D341Med (cell line): ENCODE data around the gene BHLHE23.

Experiments used
- DNase-seq: peaks from one replicate; pipeline ENCODE4 v3.0.0; 2012; ENCODE audit warnings: low spot score

Gene BHLHE23

GRCh38 chr20:63025534-63026331 lies 19.0 kb upstream of the BHLHE23 start:
- no peak for DNase-seq

DNA sequence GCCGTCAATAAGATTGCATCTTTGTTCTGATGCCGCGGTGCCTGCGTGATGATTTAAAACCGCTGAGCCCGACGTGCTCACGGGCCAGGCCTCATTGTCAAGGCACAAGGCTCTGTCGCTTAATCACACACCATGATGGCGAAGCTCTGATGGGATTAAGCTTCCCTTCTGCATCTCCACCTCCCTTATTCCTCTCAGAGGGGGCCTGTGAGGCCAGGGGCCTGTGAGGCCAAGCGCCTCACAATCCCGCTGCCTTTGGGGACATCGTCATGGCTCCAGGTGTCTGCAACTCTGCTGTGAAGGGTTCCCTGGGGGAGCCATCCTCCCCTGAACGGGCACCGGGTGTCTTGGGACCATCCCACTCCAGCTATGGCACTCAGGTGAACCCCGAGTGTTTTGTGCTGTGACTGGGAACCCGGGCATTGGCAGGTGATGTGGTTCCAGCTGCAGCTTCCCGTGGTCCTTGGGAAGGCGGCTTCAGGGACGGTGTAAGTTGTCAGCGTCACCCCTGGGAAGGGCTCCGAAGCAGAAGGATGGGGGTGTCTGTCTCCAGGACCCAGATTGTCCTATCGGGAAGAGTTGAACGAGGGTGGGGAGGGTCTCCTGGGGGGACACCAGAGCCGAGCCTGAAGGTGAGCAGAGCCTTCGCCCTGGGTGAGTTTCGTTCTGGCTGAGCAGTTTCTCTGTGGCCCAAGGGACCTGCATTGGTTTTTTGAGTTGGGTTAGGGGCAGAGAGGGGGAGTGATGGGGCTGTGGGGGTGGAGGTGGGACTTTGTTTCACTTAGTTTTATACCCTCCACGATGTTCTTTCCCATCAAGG lies 18.0 kb upstream of the BHLHE23 start:
- DNase-seq: no peak

- DNase-seq: no peak
These were observed 17.3 kb upstream of the BHLHE23 start for GRCh38 chr20:63023936-63024571.

GRCh38 chr20:63023071-63023935 lies 16.5 kb upstream of the BHLHE23 start:
- DNase-seq: no peak

GRCh38 chr20:63022501-63022900 lies 15.7 kb upstream of the BHLHE23 start:
- no peak for DNase-seq

DNA sequence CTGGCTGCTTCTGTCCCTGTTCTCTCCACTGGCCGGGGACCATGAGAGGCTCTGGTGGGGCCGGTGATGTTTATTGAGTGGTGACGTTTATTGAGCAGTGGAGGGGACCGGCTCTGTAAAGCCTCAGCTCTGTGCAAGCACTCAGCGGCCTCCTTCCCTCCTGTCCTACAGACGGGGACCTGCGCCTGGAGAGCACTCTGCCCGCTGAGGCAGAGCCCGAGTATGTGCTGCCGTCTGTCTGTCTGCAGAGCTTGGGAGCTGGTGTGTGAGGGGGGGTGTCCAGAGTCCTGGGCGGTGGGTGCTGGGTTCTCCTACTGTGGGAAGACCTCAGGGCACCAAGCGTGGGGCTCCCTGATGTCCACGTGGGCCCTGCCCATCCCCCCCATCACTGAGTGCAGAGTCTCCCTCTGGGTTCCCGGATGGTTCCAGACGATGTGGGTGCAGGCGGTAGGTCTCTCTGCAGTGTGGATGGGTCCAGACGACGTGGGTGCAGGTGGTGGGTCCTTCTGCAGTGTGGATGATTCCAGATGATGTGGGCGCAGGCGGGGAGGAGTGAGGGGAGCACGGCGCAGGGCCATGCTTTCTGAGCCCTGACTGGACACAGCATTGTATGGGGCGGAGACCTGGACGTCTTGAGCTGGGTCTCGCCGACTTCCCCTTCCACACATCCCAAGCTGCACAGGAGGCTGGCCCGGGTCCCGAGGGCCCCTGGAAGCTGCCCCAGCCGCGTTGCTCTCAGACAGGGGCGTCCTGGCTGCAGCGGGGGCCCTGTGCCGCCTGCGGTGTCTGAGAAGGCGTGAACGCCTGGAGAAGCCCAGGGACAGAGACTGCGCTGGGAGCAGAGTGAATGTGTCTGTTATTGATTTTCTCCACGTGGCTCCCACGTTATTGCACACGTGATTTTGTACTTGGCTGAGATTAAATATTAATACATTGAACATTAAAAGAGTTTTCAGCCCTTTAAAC lies 14.9 kb upstream of the BHLHE23 start:
- DNase-seq: no peak

GRCh38 chr20:63020681-63021080 lies 13.9 kb upstream of the BHLHE23 start:
- no peak for DNase-seq

DNA sequence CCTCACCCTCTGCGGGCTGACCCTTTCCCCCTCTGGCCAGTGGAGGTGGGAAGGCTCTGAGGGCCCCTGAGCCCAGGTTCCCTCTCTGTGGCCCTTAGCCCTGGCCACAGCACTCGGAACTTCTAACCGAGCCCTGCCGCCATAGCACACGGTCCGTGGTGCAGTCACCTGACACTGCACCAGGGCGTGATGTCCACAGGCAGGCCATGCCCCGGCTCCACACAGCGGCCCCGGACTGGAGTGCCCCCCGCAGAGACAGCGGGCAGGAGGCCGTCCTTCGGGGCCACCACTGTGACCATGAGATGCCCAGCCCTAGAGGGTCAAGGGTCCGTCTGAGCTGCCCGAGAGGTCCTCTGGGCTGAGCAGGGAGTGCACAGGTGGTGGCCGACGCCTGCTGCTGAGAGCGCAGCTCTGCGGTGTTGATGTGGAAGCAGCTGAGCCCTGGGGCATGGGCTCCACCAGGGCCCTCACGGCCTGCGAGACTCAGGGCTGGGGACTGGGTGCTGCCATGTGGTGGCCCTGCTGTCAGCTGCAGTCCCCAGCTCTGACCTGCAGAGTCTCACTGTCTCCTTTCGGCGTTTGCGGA lies 11.2 kb upstream of the BHLHE23 start:
- DNase-seq: no peak

GRCh38 chr20:63017076-63017825 lies 10.5 kb upstream of the BHLHE23 start:
- DNase-seq: no peak

DNA sequence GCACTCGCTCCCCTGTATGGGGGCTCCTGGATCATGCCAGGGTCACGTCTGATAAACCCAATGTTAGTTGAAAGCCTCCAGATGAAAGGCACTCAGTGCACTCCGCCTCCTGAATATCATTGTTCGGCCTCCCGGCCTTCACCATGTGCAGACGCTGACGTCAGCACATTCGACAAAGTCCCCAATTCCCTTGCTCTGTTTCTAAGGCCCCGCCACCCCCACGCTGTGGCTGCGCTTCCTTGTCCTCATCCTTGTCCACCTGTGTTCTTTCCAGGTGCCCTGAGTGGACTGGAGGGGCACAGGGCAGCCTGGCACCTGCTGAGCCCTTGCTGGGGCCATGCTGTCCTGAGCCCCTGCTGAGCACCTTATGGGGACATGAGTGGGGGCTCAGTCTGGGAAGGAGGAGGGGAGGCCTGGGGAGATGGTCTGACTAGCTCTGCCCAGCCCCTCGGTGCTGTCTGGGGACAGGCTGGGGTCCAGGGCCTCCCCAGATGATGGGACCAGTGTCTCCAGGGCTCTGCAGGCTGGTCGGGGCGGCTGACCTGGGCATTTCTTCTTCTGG lies 9.8 kb upstream of the BHLHE23 start:
- no peak for DNase-seq

DNA sequence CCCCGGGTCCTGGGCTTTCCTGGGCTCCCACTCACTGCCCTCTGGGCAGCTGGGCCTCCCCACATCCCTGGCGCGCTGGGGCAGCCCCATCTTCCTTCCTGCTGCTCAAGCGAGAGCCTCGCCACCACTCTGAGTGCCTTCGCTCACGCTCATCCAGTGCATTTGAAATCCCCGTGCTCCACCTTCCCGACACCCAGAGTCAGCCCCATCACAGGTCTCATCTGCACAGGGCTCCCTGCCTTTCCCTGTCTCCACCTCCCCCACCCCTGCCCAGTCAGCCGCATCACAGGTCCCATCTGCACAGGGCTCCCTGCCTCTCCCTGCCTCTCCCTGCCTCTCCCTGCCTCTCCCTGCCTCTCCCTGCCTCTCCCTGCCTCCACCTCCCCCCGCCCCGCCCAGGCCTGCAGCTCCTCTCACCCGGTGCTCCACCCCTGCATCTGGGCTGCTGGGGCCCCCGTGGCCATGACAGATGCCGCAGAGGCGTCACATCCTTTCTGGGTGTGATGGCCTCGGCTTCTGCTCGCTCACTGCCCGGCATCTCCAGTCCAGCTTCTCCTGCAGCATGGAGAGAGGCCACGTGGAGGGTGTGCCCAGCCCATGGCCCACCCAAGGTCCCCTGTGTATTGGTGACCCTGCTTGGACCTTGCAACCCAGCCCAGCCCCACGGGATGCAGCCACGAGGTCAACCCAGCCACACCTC lies 9.0 kb upstream of the BHLHE23 start:
- DNase-seq: no peak

DNA sequence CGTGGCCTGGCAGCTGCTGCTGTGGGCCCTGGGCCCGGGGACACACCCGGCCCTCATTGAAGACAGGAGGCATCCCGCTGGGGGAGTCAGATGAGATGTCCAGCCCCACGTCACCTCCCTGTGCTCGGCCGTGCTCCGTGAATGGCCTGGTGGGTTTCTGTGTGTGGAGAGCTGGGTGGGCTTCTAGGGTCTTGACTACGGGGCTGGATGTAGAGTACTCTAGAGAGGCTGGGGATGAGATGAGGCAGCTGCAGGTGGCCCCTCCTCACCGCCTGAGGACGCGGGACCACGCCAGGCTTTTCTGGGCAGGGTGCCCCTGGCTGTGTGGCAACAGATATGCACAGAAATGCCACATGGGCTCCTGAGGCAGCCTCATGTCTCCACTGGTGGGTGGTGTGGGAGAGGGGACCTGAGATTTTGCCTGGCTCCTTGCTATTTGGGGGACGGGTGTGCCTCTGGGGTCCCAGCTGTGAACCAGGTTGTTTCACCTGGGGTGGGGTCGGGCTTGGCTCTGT lies 8.4 kb upstream of the BHLHE23 start:
- DNase-seq: no peak

DNA sequence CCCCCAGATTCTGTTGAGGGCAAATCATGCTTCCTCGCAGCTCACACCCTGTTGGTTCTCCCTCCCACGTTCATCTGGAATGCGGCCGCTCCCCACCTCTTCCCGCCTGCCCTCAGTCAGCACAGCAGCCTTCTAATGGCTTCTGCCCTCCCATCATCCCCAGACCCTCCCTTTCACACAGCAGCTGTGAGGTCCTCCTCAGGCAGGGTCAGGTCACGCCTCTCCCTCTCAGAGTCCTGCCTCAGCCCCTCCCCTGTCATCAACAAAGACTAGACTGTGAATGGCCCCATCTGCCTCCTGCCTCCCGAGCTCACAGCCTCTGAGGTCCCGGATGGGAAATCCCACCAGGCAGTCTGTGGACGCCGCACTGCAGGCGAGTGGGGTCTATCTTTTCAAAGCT lies 7.9 kb upstream of the BHLHE23 start:
- DNase-seq: no peak

DNA sequence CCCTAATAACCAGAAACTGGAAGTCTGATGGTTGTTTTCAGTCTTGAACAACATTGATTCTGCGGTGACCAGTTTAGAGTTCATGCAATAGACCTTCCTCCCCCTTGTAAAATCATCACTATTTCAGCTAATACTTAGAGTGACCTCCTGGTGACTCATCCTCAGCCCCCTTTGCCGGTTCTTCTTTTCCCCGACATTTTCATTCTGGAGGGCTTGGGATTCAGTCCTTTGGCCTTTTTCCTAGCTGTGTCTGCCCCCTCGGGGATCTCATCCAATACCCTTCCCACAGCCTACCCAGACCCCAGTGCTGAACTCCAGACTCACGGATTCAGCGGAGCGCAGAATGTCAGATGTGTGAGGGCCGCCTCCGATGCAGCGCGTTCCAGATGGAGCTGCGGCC lies 7.5 kb upstream of the BHLHE23 start:
- DNase-seq: no peak

DNA sequence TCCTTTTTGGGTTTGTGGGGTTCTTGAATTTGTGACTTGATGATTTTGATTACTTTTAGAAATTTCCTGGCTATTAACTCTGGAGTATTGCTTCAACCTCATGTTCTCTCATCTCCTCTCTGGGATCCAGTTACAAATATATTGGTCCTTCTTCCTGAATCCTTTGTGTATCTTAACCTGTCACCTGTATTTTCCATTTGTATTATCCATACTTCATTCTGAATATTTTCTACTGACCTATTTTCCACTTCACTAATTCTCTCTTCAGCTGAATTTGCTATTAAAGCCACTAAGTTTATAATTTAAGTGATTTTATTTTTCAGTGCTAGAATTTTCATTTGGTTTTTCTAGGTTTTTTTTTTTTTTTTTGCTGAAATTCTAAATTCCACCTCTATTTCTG lies 6.4 kb upstream of the BHLHE23 start:
- DNase-seq: no peak

DNA sequence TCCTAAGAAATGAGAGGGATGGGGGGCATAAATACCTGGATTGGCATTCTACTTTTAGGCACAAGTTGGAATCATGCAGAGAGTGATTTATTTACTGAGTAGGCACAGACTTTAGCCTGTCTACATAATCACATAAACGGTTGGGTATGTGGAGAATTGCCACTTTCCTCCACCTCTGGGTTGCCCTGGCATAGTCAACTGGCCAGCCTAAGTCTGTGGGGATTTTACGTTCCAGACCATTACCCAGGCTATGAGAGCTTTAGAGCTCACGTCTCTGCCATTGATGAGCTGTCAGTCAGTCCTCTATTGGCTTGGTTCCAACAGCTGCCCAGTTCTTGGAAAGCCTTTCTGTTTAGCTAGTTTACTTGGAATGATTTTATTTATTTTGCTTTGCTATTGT lies 5.0 kb upstream of the BHLHE23 start:
- no peak for DNase-seq

DNA sequence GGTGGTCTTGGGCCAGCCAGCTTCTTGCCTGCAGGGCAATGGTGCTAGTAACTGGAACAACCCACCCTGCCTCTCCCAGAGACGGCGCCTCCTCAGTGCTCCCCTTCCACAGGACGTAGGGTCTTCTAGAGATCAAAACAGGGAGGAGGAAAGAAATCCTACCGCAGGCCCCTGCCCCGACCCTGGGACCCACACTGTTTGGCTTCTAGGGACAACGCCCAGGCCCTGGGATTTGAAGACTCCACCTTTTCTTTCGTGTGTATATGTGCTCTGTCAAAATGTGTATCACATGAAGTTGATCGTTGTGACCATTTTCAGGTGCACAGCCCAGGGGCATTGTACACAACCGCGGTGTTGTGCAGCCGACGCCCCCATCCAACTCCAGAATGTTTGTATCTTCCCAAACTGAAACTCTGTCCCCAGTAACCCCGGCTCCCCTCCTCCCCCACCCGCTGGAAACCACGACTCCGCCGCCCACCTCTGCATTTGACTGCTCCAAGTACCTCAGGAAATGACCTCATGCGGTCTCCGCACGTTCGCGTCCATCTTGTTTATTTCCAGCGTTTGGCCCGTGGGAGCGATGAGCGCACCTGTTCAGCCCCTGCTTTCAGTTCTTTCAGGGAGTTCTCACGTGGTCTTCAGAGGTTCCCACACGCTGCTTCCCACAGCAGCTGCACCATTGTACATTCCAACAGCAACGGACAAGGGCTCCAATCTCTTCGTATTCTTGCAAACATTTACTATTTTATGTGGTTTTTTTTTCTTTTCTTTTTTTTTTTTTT lies 3.4 kb upstream of the BHLHE23 start:
- DNase-seq: no peak
